ENCODE results near the gene OR2T4.

DNA sequence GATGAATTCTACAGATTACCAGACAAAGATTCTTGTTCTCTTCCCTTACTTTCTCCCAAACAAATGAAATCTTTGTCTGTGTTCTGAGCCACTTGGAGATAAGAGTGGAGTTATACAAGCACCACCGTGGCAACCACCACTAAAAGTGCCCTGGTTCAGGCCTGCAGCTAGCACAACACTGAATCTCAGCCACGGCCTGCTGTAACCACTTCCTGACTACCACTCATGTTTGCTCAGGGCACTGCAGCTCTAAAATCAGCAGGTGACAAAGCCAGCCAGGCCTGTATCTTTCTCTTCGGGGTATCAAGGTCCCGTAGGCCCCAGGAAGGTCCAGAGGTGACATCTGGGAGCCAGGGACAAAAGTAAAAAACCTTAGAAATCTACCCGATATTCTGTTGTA lies 10.9 kb downstream of the OR2T4 start:
- TF ChIP-seq POLR2AphosphoS5 (IDR thresholded peaks at IDR 0.05; ENCODE audit: low read depth, low read length) (no peak), REST (IDR thresholded peaks at IDR 0.05; ENCODE audit: insufficient read depth in 1 of 2, low read depth in 2 of 2, low read length in 2 of 2) (no peak), TAF1 (IDR thresholded peaks at IDR 0.05; ENCODE audit: borderline replicate concordance, insufficient read depth, low read length) (no peak)
